HCT116 (cell line): ENCODE data around the gene CNTNAP2. TPM values are rescaled to one million over a fixed set of nuclear protein-coding genes. Genes with fewer than 3 reads are reported as not detected.

ENCODE experiments used
- ATAC-seq: fragments of 200-7000 bp; cut with Tn5 transposase; 2 replicates; pipeline ENCODE4 v1.9.1; 2020; ENCODE audit warnings: mild to moderate bottlenecking, moderate library complexity
- BruUV-seq: library from RNA; stranded (reverse); fragments of 400-500 nt; replicated peaks from 2 replicates; lab custom pipeline; 2021; lab: Mats Ljungman, UMichigan
- CTCF ChIA-PET: fragments of 300-600 bp; sonication (Branson Sonifier 250); formaldehyde crosslinking; loops from one replicate; lab custom pipeline; 2021; ENCODE audit warnings: antibody characterized with exemption; lab: Charles Lee
- POLR2A ChIA-PET: fragments of 300-600, 350-600 bp; sonication (Branson Sonifier 250); formaldehyde crosslinking; loops from one replicate; lab custom pipeline; 2021; ENCODE audit warnings: antibody characterized with exemption; lab: Charles Lee
- RAD21 ChIA-PET, 2 experiments: fragments of 300-600 bp; sonication (Branson Sonifier 250); formaldehyde crosslinking; loops; one replicate each; lab custom pipeline; 2023; ENCODE audit warnings: low total read pairs in 2 of 2; ENCODE audit not compliant: uncharacterized antibody in 2 of 2, unreplicated experiment in 2 of 2, low non-redundant PET in 1 of 2; lab: Charles Lee
- DNase-seq: peaks from one replicate; pipeline ENCODE4 v3.0.0-alpha.2; 2010; ENCODE audit warnings: low read depth, low spot score
- H2AFZ ChIP-seq: fragments of 200-600 bp; shearing (Covaris generic), sonication (generic); 2 replicates; pipeline ENCODE4 v1.6.1; 2017; ENCODE audit warnings: low read depth, mixed run types, mixed read lengths, antibody characterized with exemption, low read length; ENCODE audit not compliant: poor library complexity, severe bottlenecking
- H3K27ac ChIP-seq: 2 replicates; pipeline ENCODE4 v1.5.1; 2012; ENCODE audit warnings: low read depth, low read length
- H3K27me3 ChIP-seq: fragments of 200-600 bp; sonication (generic); 2 replicates; pipeline ENCODE4 v1.6.1; 2016; ENCODE audit warnings: mixed run types, low read length, mixed read lengths; ENCODE audit not compliant: insufficient read depth
- H3K36me3 ChIP-seq, 2 experiments: fragments of 200-500 bp in 1 of 2; fragments of 200-600 bp in 1 of 2; sonication (Bioruptor generic) in 1 of 2; sonication (generic) in 1 of 2; 2 replicates each; pipeline versions ENCODE4 v1.5.1 to v1.6.1; 2014 to 2016; ENCODE audit warnings: low read length in 2 of 2, inconsistent platforms in 1 of 2, mixed read lengths in 1 of 2, mixed run types in 1 of 2; ENCODE audit not compliant: insufficient read depth in 2 of 2, control insufficient read depth in 1 of 2
- H3K4me1 ChIP-seq, 2 experiments: fragments of 200-600 bp in 1 of 2; sonication (generic) in 1 of 2; 2 replicates each; pipeline versions ENCODE4 v1.5.1 to v1.6.1; 2012 to 2017; ENCODE audit warnings: low read length in 2 of 2, inconsistent platforms in 1 of 2, mild to moderate bottlenecking in 1 of 2, mixed read lengths in 1 of 2, mixed run types in 1 of 2, moderate library complexity in 1 of 2; ENCODE audit not compliant: insufficient read depth in 2 of 2, control insufficient read depth in 1 of 2
- H3K4me2 ChIP-seq: fragments of 200-600 bp; sonication (generic); 2 replicates; pipeline ENCODE4 v1.6.1; 2017; ENCODE audit warnings: mixed run types, low read length, mixed read lengths
- H3K4me3 ChIP-seq, 2 experiments: fragments of 200-600 bp in 1 of 2; sonication (generic) in 1 of 2; replicated peaks in 1 of 2; 2 replicates each; pipeline ENCODE4 v1.5.1; 2011 to 2016; ENCODE audit warnings: low read length in 2 of 2, control low read depth in 1 of 2, low read depth in 1 of 2, mild to moderate bottlenecking in 1 of 2, mixed read lengths in 1 of 2, mixed run types in 1 of 2
- H3K79me2 ChIP-seq: fragments of 200-600 bp; sonication (generic); 2 replicates; pipeline ENCODE4 v1.6.1; 2017; ENCODE audit warnings: mild to moderate bottlenecking, mixed run types, low read length, moderate library complexity, mixed read lengths; ENCODE audit not compliant: insufficient read depth
- H3K9ac ChIP-seq: fragments of 200-600 bp; sonication (generic); 2 replicates; pipeline ENCODE4 v1.6.1; 2016; ENCODE audit warnings: low read length, mixed read lengths
- H3K9me2 ChIP-seq: fragments of 200-600 bp; sonication (generic), shearing (Covaris generic); 2 replicates; pipeline ENCODE4 v1.6.1; 2017; ENCODE audit warnings: mixed run types, mild to moderate bottlenecking, moderate library complexity; ENCODE audit not compliant: insufficient read depth
- H3K9me3 ChIP-seq, 2 experiments: fragments of 200-500 bp in 1 of 2; fragments of 200-600 bp in 1 of 2; sonication (Bioruptor generic) in 1 of 2; sonication (generic) in 1 of 2; 2 replicates each; pipeline ENCODE4 v1.6.1; 2014 to 2017; ENCODE audit warnings: low read length in 2 of 2, mixed read lengths in 2 of 2, inconsistent platforms in 1 of 2, low read depth in 1 of 2, mild to moderate bottlenecking in 1 of 2, mixed run types in 1 of 2, moderate library complexity in 1 of 2; ENCODE audit not compliant: control insufficient read depth in 1 of 2, insufficient read depth in 1 of 2
- H4K20me1 ChIP-seq: fragments of 200-600 bp; sonication (generic), shearing (Covaris generic); 2 replicates; pipeline ENCODE4 v1.6.1; 2017; ENCODE audit warnings: mixed run types, mild to moderate bottlenecking, moderate library complexity; ENCODE audit not compliant: insufficient read depth
- CTCF ChIP-seq, 3 experiments: fragments of 200-600 bp in 1 of 3; sonication (generic) in 1 of 3; IDR thresholded peaks in 2 of 3; conservative IDR thresholded peaks in 1 of 3; 2 replicates each; pipeline ENCODE4 v1.5.1; 2012 to 2017; ENCODE audit warnings: low read depth in 2 of 3, low read length in 2 of 3, antibody characterized with exemption in 1 of 3, borderline replicate concordance in 1 of 3, control low read depth in 1 of 3, mild to moderate bottlenecking in 1 of 3, mixed read lengths in 1 of 3, mixed run types in 1 of 3, moderate library complexity in 1 of 3; ENCODE audit not compliant: insufficient read depth in 1 of 3
- ELF1 ChIP-seq: IDR thresholded peaks from 2 replicates; pipeline ENCODE4 v1.6.1; 2012; ENCODE audit warnings: low read depth, borderline replicate concordance
- EZH2phosphoT487 ChIP-seq: fragments of 200-600 bp; IDR thresholded peaks from 2 replicates; pipeline ENCODE4 v1.6.1; 2018; ENCODE audit warnings: antibody characterized with exemption, borderline replicate concordance
- SP1 ChIP-seq: IDR thresholded peaks from 2 replicates; pipeline ENCODE4 v1.6.1; 2012; ENCODE audit warnings: low read depth
- ZFX ChIP-seq: fragments of 450-650 bp; IDR thresholded peaks from 2 replicates; pipeline ENCODE4 v1.6.1; 2017
- ZNF274 ChIP-seq: fragments of 200-500 bp; sonication (Bioruptor generic); IDR thresholded peaks from 2 replicates; pipeline ENCODE4 v1.6.1; 2014; ENCODE audit warnings: mild to moderate bottlenecking, low read depth, low read length, inconsistent platforms
- intact Hi-C: fragments of 100-400 bp; cut with micrococcal nuclease; formaldehyde crosslinking; loops from 2 replicates; pipeline ENCODE4 v1.10.0; 2022
- total RNA-seq: library from RNA; stranded (reverse); gene quantifications from one replicate; pipeline ENCODE4 v1.2.1, GENCODE V29; 2021; ENCODE audit not compliant: unreplicated experiment

The CNTNAP2 gene
- total RNA-seq, 1 experiment from 2014 or later = 0.37 TPM

GRCh38 chr7:147915781-147916180 is 1799.2 kb downstream of the CNTNAP2 start:
- Histone ChIP-seq H3K79me2 (no peaks in the 10 kb centered on the region), H3K4me2 (no peak overlapping the region), H4K20me1 (no peaks in the 10 kb centered on the region), H3K36me3 (no peaks in the 10 kb centered on the region), H3K4me1 (no peaks in the 10 kb centered on the region), H3K9me2 (no peaks in the 10 kb centered on the region), H3K4me3 (no peak overlapping the region)
- ChIA-PET CTCF (no interaction called here), RAD21 (no interaction called here)
- DNase-seq = no peak
- TF ChIP-seq ZFX (no peak), SP1 (no peak), ZNF274 (no peak), CTCF (IDR thresholded peaks at IDR 0.05 in 2 of 3, conservative IDR thresholded peaks at IDR 0.05 in 1 of 3; ENCODE audit: borderline replicate concordance in 1 of 3, insufficient read depth in 1 of 3, low read depth in 2 of 3, low read length in 2 of 3) (no peak)
- TF ChIP-seq, all 23 proteins: peak for 0
- H3K27ac ChIP-seq = no peak overlapping the region
- ATAC-seq = no peak
- H3K9me3 ChIP-seq = peaks cover 6 to 10% of the 10 kb centered on the region in 2 experiments; a peak in 2 of 4 replicates
- no peak overlapping the region for H3K9ac ChIP-seq
- BruUV-seq = no TSS peak
- no peak overlapping the region for H2AFZ ChIP-seq
- intact Hi-C loops = no loop called here
- no peaks in the 10 kb centered on the region for H3K27me3 ChIP-seq
- POLR2A ChIA-PET = no interaction called here

- Histone ChIP-seq H3K4me3 (no peak overlapping the region), H3K36me3 (no peaks in the 10 kb centered on the region), H2AFZ (no peak overlapping the region), H3K9ac (no peak overlapping the region), H3K27me3 (no peaks in the 10 kb centered on the region), H4K20me1 (no peaks in the 10 kb centered on the region), H3K9me2 (no peaks in the 10 kb centered on the region), H3K4me1 (no peaks in the 10 kb centered on the region), H3K27ac (no peak overlapping the region), H3K4me2 (no peak overlapping the region), H3K79me2 (no peaks in the 10 kb centered on the region), H3K9me3 (peaks cover 6 to 10% of the 10 kb centered on the region in 2 experiments; a peak in 2 of 4 replicates)
- ATAC-seq (no peak), DNase-seq (no peak)
- TF ChIP-seq EZH2phosphoT487 (no peak), CTCF (IDR thresholded peaks at IDR 0.05 in 2 of 3, conservative IDR thresholded peaks at IDR 0.05 in 1 of 3; ENCODE audit: borderline replicate concordance in 1 of 3, insufficient read depth in 1 of 3, low read depth in 2 of 3, low read length in 2 of 3) (no peak), ELF1 (no peak), ZNF274 (no peak)
- ChIA-PET POLR2A (no interaction called here), CTCF (no interaction called here), RAD21 (no interaction called here)
- intact Hi-C loops = no loop called here
- BruUV-seq = no TSS peak
These were observed 1800.0 kb downstream of the CNTNAP2 start for GRCh38 chr7:147916573-147916972.
